ENCODE data around the gene ATP8A2.

The ATP8A2 gene

GRCh38 chr13:25902891-25903341, 531.1 kb downstream of the ATP8A2 start:
- DNase-seq: no peak
- Histone ChIP-seq H2AK5ac (ENCODE audit: low read length, severe bottlenecking) (no peak overlapping the region), H3K27me3 (ENCODE audit: control insufficient read depth in 1 of 2, insufficient read depth in 1 of 2, low read length in 2 of 2) (no peaks in the 10 kb centered on the region), H4K8ac (ENCODE audit: low read length) (peak overlapping the region; percentile 71), H3K18ac (ENCODE audit: low read depth in 1 of 2, low read length in 2 of 2) (peak overlapping the region in 1 of 2 experiments; percentile 50), H4K91ac (ENCODE audit: low read length) (peak overlapping the region; percentile 37), H2BK120ac (ENCODE audit: low read depth, low read length) (peak overlapping the region; percentile 71), H3K23ac (ENCODE audit: low read length in 2 of 2) (no peak overlapping the region), H3K9me3 (ENCODE audit: control insufficient read depth, low read length) (no peaks in the 10 kb centered on the region), H2BK12ac (ENCODE audit: low read length in 2 of 2) (peak overlapping the region; percentile 47 to 95), H3K4me2 (ENCODE audit: low read length, poor library complexity, severe bottlenecking) (no peak overlapping the region), H3K9ac (ENCODE audit: low read length) (no peak overlapping the region), H3K4ac (ENCODE audit: low read depth in 1 of 2, low read length in 2 of 2) (no peak overlapping the region), H2BK5ac (ENCODE audit: low read depth, low read length, poor library complexity, severe bottlenecking) (no peak overlapping the region), H3K79me1 (replicated peaks; ENCODE audit: low read length, poor library complexity, severe bottlenecking) (no peaks in the 10 kb centered on the region), H3K14ac (ENCODE audit: low read length in 2 of 2) (no peak overlapping the region), H3K27ac (ENCODE audit: low read length, poor library complexity, severe bottlenecking) (no peak overlapping the region), H2AFZ (ENCODE audit: low read depth, low read length) (no peak overlapping the region), H3K4me1 (ENCODE audit: control insufficient read depth, insufficient read depth, low read depth, low read length) (peaks cover 11% of the 10 kb centered on the region), H3K36me3 (ENCODE audit: control insufficient read depth in 1 of 2, insufficient read depth in 2 of 2, low read depth in 1 of 2, low read length in 2 of 2) (no peaks in the 10 kb centered on the region), H3K4me3 (ENCODE audit: insufficient read depth in 1 of 2, low read depth in 1 of 2, low read length in 2 of 2) (no peak overlapping the region), H2BK15ac (ENCODE audit: low read depth, poor library complexity, severe bottlenecking) (peak overlapping the region; percentile 34)
- WGBS: 90% methylated on average over 11 of the region's 11 CpGs

GRCh38 chr13:25904830-25905229, 533.1 kb downstream of the ATP8A2 start:
- H3K9ac ChIP-seq (ENCODE audit: low read length): no peak overlapping the region
- H4K91ac ChIP-seq (ENCODE audit: low read length): no peak overlapping the region
- peak overlapping the region; percentile 25 to 69 for H3K18ac ChIP-seq (ENCODE audit: low read depth in 1 of 2, low read length in 2 of 2)
- no peak overlapping the region for H3K4me3 ChIP-seq (ENCODE audit: insufficient read depth in 1 of 2, low read depth in 1 of 2, low read length in 2 of 2)
- H3K4me1 ChIP-seq (ENCODE audit: control insufficient read depth, insufficient read depth, low read depth, low read length): peaks cover 12% of the 10 kb centered on the region
- no peak for DNase-seq
- H2BK5ac ChIP-seq (ENCODE audit: low read depth, low read length, poor library complexity, severe bottlenecking): no peak overlapping the region
- no peak overlapping the region for H3K4me2 ChIP-seq (ENCODE audit: low read length, poor library complexity, severe bottlenecking)
- no peak overlapping the region for H3K23ac ChIP-seq (ENCODE audit: low read length in 2 of 2)
- H3K14ac ChIP-seq (ENCODE audit: low read length in 2 of 2): no peak overlapping the region
- no peak overlapping the region for H4K8ac ChIP-seq (ENCODE audit: low read length)
- H3K27me3 ChIP-seq (ENCODE audit: control insufficient read depth in 1 of 2, insufficient read depth in 1 of 2, low read length in 2 of 2): no peaks in the 10 kb centered on the region
- no peak overlapping the region for H2AFZ ChIP-seq (ENCODE audit: low read depth, low read length)
- no peaks in the 10 kb centered on the region for H3K9me3 ChIP-seq (ENCODE audit: control insufficient read depth, low read length)
- H3K27ac ChIP-seq (ENCODE audit: low read length, poor library complexity, severe bottlenecking): no peak overlapping the region
- peak overlapping the region in 1 of 2 experiments; percentile 75 for H2BK12ac ChIP-seq (ENCODE audit: low read length in 2 of 2)
- WGBS: over 99% methylated on average over 9 of the region's 10 CpGs
- H3K36me3 ChIP-seq (ENCODE audit: control insufficient read depth in 1 of 2, insufficient read depth in 2 of 2, low read depth in 1 of 2, low read length in 2 of 2): no peaks in the 10 kb centered on the region
- H2AK5ac ChIP-seq (ENCODE audit: low read length, severe bottlenecking): peak overlapping the region; percentile 35
- H3K4ac ChIP-seq (ENCODE audit: low read depth in 1 of 2, low read length in 2 of 2): no peak overlapping the region
- no peak overlapping the region for H2BK15ac ChIP-seq (ENCODE audit: low read depth, poor library complexity, severe bottlenecking)
- H2BK120ac ChIP-seq (ENCODE audit: low read depth, low read length): no peak overlapping the region
- H3K79me1 ChIP-seq (replicated peaks; ENCODE audit: low read length, poor library complexity, severe bottlenecking): no peaks in the 10 kb centered on the region

DNA sequence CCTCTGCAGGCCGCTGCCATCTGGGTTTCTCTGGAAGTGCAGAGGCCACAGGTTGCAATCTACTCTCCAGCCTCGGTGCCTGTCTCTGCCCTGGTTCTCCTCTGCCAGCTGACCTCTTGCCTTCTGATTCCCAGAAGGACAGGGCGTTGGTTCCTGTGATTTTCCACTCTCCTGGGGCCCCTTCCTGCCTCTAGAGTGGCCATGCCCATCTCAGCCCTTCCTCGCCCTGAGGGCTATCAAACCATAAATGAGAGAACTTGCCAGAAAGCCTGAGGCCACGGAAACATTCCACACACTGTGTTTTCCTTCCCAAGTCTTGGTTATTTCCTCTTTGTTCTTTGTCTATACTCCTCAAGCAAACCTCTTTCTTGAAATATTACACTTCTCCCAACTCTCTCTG, 533.8 kb downstream of the ATP8A2 start:
- H3K23ac ChIP-seq (ENCODE audit: low read length in 2 of 2): no peak overlapping the region
- no peak overlapping the region for H3K4me2 ChIP-seq (ENCODE audit: low read length, poor library complexity, severe bottlenecking)
- H2BK15ac ChIP-seq (ENCODE audit: low read depth, poor library complexity, severe bottlenecking): peak overlapping the region; percentile 3
- peak overlapping the region; percentile 61 for H2AK5ac ChIP-seq (ENCODE audit: low read length, severe bottlenecking)
- no peaks in the 10 kb centered on the region for H3K36me3 ChIP-seq (ENCODE audit: control insufficient read depth in 1 of 2, insufficient read depth in 2 of 2, low read depth in 1 of 2, low read length in 2 of 2)
- H4K91ac ChIP-seq (ENCODE audit: low read length): peak overlapping the region; percentile 88
- no peaks in the 10 kb centered on the region for H3K9me3 ChIP-seq (ENCODE audit: control insufficient read depth, low read length)
- whole genome bisulfite sequencing: 57% methylated on average over 5 of the region's 5 CpGs
- no peak overlapping the region for H3K4me3 ChIP-seq (ENCODE audit: insufficient read depth in 1 of 2, low read depth in 1 of 2, low read length in 2 of 2)
- no peak overlapping the region for H3K9ac ChIP-seq (ENCODE audit: low read length)
- H2BK120ac ChIP-seq (ENCODE audit: low read depth, low read length): peak overlapping the region; percentile 90
- peak overlapping the region; percentile 36 for H2AFZ ChIP-seq (ENCODE audit: low read depth, low read length)
- peak overlapping the region; percentile 90 for H4K8ac ChIP-seq (ENCODE audit: low read length)
- DNase-seq: no peak
- no peak overlapping the region for H2BK5ac ChIP-seq (ENCODE audit: low read depth, low read length, poor library complexity, severe bottlenecking)
- H3K27ac ChIP-seq (ENCODE audit: low read length, poor library complexity, severe bottlenecking): peak overlapping the region; percentile 56
- H3K4ac ChIP-seq (ENCODE audit: low read depth in 1 of 2, low read length in 2 of 2): peak overlapping the region; percentile 75 to 94
- no peaks in the 10 kb centered on the region for H3K27me3 ChIP-seq (ENCODE audit: control insufficient read depth in 1 of 2, insufficient read depth in 1 of 2, low read length in 2 of 2)
- H2BK12ac ChIP-seq (ENCODE audit: low read length in 2 of 2): peak overlapping the region; percentile 95 to 96
- H3K79me1 ChIP-seq (replicated peaks; ENCODE audit: low read length, poor library complexity, severe bottlenecking): no peaks in the 10 kb centered on the region
- H3K14ac ChIP-seq (ENCODE audit: low read length in 2 of 2): peak overlapping the region in 1 of 2 experiments; percentile 53
- H3K18ac ChIP-seq (ENCODE audit: low read depth in 1 of 2, low read length in 2 of 2): peak overlapping the region; percentile 76 to 80
- peaks cover 12% of the 10 kb centered on the region for H3K4me1 ChIP-seq (ENCODE audit: control insufficient read depth, insufficient read depth, low read depth, low read length)

- no peak overlapping the region for H3K4me3 ChIP-seq (ENCODE audit: insufficient read depth in 1 of 2, low read depth in 1 of 2, low read length in 2 of 2)
Observed at GRCh38 chr13:25906191-25906661, 534.5 kb downstream of the ATP8A2 start.

More at GRCh38 chr13:25906191-25906661, 534.5 kb downstream of the ATP8A2 start:
- Histone ChIP-seq H2BK5ac (ENCODE audit: low read depth, low read length, poor library complexity, severe bottlenecking) (no peak overlapping the region), H3K4ac (ENCODE audit: low read depth in 1 of 2, low read length in 2 of 2) (peak overlapping the region in 1 of 2 experiments; percentile 7), H3K4me2 (ENCODE audit: low read length, poor library complexity, severe bottlenecking) (no peak overlapping the region), H2AFZ (ENCODE audit: low read depth, low read length) (no peak overlapping the region), H2BK12ac (ENCODE audit: low read length in 2 of 2) (peak overlapping the region in 1 of 2 experiments; percentile 74), H3K23ac (ENCODE audit: low read length in 2 of 2) (no peak overlapping the region), H3K9ac (ENCODE audit: low read length) (no peak overlapping the region), H3K27ac (ENCODE audit: low read length, poor library complexity, severe bottlenecking) (peak overlapping the region; percentile 12), H3K4me1 (ENCODE audit: control insufficient read depth, insufficient read depth, low read depth, low read length) (peaks cover 9% of the 10 kb centered on the region), H3K9me3 (ENCODE audit: control insufficient read depth, low read length) (no peaks in the 10 kb centered on the region), H4K91ac (ENCODE audit: low read length) (no peak overlapping the region), H2AK5ac (ENCODE audit: low read length, severe bottlenecking) (peak overlapping the region; percentile 68), H3K18ac (ENCODE audit: low read depth in 1 of 2, low read length in 2 of 2) (peak overlapping the region in 1 of 2 experiments; percentile 40), H3K79me1 (replicated peaks; ENCODE audit: low read length, poor library complexity, severe bottlenecking) (no peaks in the 10 kb centered on the region), H3K36me3 (ENCODE audit: control insufficient read depth in 1 of 2, insufficient read depth in 2 of 2, low read depth in 1 of 2, low read length in 2 of 2) (no peaks in the 10 kb centered on the region), H2BK15ac (ENCODE audit: low read depth, poor library complexity, severe bottlenecking) (no peak overlapping the region), H2BK120ac (ENCODE audit: low read depth, low read length) (peak overlapping the region; percentile 91), H3K27me3 (ENCODE audit: control insufficient read depth in 1 of 2, insufficient read depth in 1 of 2, low read length in 2 of 2) (no peaks in the 10 kb centered on the region), H4K8ac (ENCODE audit: low read length) (peak overlapping the region; percentile 86), H3K14ac (ENCODE audit: low read length in 2 of 2) (no peak overlapping the region)
- no peak for DNase-seq
- WGBS: 11% methylated on average over 6 of the region's 7 CpGs
